LNCAP (cell line): ENCODE data around the gene GBP2.

Experiments used
- TF ChIP-seq, protein P1 (sequence below): fragments of 450-650 bp; IDR thresholded peaks from 2 replicates; pipeline ENCODE4 v1.5.1; 2017; ENCODE audit warnings: mild to moderate bottlenecking

Gene GBP2, protein sequence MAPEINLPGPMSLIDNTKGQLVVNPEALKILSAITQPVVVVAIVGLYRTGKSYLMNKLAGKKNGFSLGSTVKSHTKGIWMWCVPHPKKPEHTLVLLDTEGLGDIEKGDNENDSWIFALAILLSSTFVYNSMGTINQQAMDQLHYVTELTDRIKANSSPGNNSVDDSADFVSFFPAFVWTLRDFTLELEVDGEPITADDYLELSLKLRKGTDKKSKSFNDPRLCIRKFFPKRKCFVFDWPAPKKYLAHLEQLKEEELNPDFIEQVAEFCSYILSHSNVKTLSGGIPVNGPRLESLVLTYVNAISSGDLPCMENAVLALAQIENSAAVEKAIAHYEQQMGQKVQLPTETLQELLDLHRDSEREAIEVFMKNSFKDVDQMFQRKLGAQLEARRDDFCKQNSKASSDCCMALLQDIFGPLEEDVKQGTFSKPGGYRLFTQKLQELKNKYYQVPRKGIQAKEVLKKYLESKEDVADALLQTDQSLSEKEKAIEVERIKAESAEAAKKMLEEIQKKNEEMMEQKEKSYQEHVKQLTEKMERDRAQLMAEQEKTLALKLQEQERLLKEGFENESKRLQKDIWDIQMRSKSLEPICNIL

DNA sequence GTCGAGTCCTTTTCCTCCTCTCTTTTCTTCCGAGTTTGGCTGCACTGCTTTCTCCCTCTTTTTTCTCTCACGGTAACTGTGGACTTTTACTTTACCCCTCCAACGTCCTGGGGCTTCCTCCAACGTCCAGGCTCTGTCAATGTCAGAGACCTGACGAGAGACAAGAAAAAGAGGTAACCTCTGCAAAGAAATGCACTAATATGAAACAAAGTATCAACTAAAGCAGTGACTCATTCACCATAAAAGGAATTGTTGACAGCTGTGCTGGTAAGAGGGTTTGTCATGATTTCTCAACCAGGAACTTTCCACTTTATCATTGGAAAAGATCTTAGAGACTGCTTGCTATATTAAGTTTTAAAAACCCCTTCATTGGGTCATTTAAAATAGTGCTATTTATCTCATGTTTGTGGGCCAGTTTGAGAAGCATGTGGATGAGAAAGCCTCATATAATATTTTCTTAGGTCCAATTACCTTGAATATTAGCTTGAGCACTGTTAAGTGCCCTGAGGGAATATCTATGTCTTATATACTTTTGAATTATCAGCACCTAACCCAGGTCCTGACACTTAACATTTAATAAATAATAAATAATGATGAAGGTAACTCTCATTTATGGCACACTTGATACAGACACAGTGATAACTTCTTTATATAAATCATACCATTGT is at the start of gene GBP2:
Gene GBP2 (minus strand): TSS at position 202 of the 668 bp plus-strand sequence. CDS start 4,148 bp downstream, outside the sequence.
- TF ChIP-seq, protein P1, sequence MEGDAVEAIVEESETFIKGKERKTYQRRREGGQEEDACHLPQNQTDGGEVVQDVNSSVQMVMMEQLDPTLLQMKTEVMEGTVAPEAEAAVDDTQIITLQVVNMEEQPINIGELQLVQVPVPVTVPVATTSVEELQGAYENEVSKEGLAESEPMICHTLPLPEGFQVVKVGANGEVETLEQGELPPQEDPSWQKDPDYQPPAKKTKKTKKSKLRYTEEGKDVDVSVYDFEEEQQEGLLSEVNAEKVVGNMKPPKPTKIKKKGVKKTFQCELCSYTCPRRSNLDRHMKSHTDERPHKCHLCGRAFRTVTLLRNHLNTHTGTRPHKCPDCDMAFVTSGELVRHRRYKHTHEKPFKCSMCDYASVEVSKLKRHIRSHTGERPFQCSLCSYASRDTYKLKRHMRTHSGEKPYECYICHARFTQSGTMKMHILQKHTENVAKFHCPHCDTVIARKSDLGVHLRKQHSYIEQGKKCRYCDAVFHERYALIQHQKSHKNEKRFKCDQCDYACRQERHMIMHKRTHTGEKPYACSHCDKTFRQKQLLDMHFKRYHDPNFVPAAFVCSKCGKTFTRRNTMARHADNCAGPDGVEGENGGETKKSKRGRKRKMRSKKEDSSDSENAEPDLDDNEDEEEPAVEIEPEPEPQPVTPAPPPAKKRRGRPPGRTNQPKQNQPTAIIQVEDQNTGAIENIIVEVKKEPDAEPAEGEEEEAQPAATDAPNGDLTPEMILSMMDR: no peak

DNA sequence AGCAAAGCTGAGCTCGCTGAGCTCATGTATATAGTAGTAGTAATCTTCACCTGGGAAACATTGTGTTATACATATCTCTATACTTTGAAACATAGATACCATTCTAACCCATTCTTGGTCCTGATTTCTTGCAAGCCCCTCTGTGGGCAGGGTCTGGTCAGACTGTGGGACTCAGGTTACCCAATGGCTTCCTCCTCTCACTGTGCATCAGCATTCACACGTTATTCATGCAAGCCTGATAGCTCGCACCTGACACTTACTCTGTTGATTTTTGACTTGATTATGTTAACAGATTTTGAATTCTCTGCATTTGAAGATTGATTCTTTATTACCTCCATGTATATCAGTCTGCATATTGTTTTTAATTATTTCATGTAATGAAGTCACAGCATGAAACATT is 48.6 kb upstream of the GBP2 start:
- TF ChIP-seq, protein P1: no peak

DNA sequence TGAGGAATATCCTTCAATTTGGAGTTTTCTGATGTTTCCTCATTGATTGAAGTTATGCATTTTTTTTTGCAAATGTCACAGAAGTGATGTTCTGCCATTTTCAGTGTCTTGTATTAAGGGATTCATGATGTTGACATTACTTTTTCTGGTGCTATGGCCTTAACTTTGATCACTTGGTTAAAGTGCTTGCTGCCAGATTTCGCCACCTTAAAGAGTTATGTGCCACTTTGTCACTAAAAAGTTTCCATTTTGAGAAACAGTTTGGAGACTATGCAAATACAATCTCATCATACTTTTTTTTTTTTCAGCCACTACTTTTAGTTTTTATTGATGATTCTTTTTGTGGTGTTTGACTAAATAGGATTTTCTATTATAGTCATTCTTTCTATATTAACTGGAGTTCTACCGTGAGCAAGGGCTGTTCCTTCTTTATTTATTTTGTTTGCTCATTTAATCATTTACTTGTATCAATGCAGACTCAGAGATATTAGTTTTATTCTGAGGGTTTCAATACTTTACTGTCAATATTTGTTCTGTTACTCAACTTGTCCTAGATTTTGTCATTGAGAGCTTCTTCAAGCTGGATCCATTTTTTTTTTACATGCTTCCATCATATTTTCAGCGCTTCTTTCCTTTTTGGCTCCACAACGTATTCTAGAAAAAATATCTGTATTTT is 46.7 kb upstream of the GBP2 start:
- TF ChIP-seq, protein P1: no peak

DNA sequence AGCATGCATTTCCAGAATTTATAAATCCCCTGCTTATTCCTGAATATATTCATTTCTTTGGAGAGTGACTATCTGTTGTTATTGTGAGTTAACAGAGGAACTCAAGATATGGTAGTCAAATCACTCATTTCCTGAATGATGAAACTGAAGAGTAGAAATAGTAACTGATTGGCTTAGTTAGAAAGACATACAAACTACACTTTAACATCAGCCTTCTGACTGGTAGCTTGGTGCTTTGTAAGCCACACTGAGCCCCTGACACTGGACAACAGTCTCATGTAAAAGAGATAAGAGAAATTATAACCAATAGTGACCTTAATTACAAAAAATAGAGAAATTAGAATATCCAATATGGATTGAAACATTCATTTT is 45.1 kb upstream of the GBP2 start:
- TF ChIP-seq, protein P1: no peak

DNA sequence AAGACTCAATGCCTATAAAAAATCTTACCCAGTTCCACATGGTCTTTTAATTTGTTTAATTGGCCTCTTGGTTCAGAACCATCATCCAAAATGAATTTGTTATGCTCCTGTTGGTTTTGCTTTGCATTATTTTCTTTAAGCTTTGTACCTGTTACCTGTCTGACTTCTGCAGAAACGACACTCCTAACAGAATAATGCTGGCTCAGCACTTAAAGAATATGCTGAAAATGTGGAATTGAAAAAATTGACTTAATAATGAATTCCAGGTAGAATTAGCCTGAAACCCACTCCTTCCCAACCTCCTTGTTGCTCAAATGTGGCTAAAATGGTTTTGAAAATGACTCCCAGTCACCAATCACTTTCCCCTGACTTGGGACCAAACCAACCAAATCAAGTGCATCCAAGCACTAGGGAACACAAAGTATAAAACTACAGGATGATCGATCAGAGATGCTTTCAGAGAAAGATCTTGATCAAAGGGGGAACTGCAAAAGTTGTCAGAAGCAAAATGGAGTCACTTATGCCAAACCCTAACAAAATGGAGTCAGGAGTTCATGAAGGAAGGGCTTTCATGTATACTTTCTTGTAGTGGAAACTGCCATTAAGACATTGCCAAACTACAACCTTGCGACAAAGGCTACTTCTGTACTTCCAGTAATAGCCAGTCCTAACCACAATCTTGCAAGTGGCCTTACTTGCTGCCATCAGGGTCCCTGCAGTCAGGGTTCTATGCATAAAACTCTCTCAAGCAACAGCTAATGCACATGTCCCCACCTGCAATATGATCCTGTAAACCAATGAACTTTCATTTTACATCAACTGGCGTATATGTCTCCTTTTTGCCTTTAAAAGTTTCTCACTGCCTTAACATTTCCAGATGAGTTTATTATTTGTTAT is 44.5 kb upstream of the GBP2 start:
- TF ChIP-seq, protein P1: no peak

DNA sequence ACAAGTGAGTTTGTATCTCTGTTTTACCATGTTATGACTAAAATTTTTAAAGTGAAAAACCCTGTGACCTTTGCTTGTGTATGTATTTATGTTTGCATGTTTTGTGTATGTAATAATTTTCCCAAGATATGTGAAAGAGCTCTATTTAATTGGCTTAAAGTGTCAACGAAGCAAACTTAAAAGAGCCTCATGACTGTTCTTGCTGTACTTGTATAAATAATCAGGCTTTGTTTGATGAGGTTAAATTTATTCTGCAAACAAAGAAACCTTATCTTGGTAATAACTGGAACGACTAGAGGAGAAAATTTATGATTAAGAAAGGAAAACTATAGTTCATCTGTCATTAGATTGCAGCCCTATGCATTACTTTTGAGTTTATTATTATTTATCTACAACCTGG is 43.3 kb upstream of the GBP2 start:
- TF ChIP-seq, protein P1: no peak
